ENCODE data around the gene STXBP5. TPM values are rescaled to one million over a fixed set of nuclear protein-coding genes. Genes with fewer than 3 reads are reported as not detected.

STXBP5 gene
- total RNA-seq, 1 donor from 2014 or later: 10.7 TPM

GRCh38 chr6:147281895-147282565 is 77.8 kb downstream of the STXBP5 start:
- TF ChIP-seq CTCF (conservative IDR thresholded peaks at IDR 0.05): no peak
- H3K27me3 Mint-ChIP-seq (ENCODE audit: low read depth): no peaks in the 10 kb centered on the region
- H3K4me3 Mint-ChIP-seq: no peak overlapping the region
- no peak overlapping the region for H3K27ac Mint-ChIP-seq (ENCODE audit: unreplicated experiment)
- H3K4me1 Mint-ChIP-seq: peaks cover 8% of the 10 kb centered on the region
- no peak for DNase-seq (ENCODE audit: low read depth, low spot score)
- peaks cover 33% of the 10 kb centered on the region for H3K36me3 Mint-ChIP-seq (ENCODE audit: low read depth)
- peaks cover 2% of the 10 kb centered on the region for H3K9me3 Mint-ChIP-seq

- Mint-ChIP-seq H3K27me3 (ENCODE audit: low read depth) (no peaks in the 10 kb centered on the region), H3K4me1 (peaks cover 8% of the 10 kb centered on the region), H3K27ac (ENCODE audit: unreplicated experiment) (peak overlapping the region; percentile 45), H3K4me3 (no peak overlapping the region), H3K36me3 (ENCODE audit: low read depth) (peaks cover 33% of the 10 kb centered on the region), H3K9me3 (peaks cover 2% of the 10 kb centered on the region)
- no peak for TF ChIP-seq CTCF (conservative IDR thresholded peaks at IDR 0.05)
- DNase-seq (ENCODE audit: low read depth, low spot score): no peak
Observed at GRCh38 chr6:147282566-147282959, 78.3 kb downstream of the STXBP5 start.

- peaks cover 13% of the 10 kb centered on the region for H3K4me1 Mint-ChIP-seq
- H3K9me3 Mint-ChIP-seq: peaks cover 2% of the 10 kb centered on the region
- peaks cover 38% of the 10 kb centered on the region for H3K36me3 Mint-ChIP-seq (ENCODE audit: low read depth)
- no peak for TF ChIP-seq CTCF (conservative IDR thresholded peaks at IDR 0.05)
- H3K4me3 Mint-ChIP-seq: no peak overlapping the region
- no peak overlapping the region for H3K27ac Mint-ChIP-seq (ENCODE audit: unreplicated experiment)
- no peaks in the 10 kb centered on the region for H3K27me3 Mint-ChIP-seq (ENCODE audit: low read depth)
- DNase-seq (ENCODE audit: low read depth, low spot score): no peak
Observed at GRCh38 chr6:147283460-147283859, 79.2 kb downstream of the STXBP5 start.

- Mint-ChIP-seq H3K4me1 (peaks cover 13% of the 10 kb centered on the region), H3K27ac (ENCODE audit: unreplicated experiment) (peak overlapping the region; percentile 2), H3K4me3 (no peak overlapping the region), H3K27me3 (ENCODE audit: low read depth) (no peaks in the 10 kb centered on the region), H3K36me3 (ENCODE audit: low read depth) (peaks cover 27% of the 10 kb centered on the region), H3K9me3 (no peaks in the 10 kb centered on the region)
- no peak for DNase-seq (ENCODE audit: low read depth, low spot score)
- TF ChIP-seq CTCF (conservative IDR thresholded peaks at IDR 0.05): peak; percentile 68
Observed at GRCh38 chr6:147285087-147285855, 81.1 kb downstream of the STXBP5 start.

GRCh38 chr6:147287869-147288271 is 83.7 kb downstream of the STXBP5 start:
- H3K4me3 Mint-ChIP-seq: no peak overlapping the region
- no peaks in the 10 kb centered on the region for H3K27me3 Mint-ChIP-seq (ENCODE audit: low read depth)
- H3K4me1 Mint-ChIP-seq: peaks cover 13% of the 10 kb centered on the region
- peaks cover 16% of the 10 kb centered on the region for H3K36me3 Mint-ChIP-seq (ENCODE audit: low read depth)
- TF ChIP-seq CTCF (conservative IDR thresholded peaks at IDR 0.05): no peak
- H3K27ac Mint-ChIP-seq (ENCODE audit: unreplicated experiment): peak overlapping the region; percentile 70
- no peaks in the 10 kb centered on the region for H3K9me3 Mint-ChIP-seq
- DNase-seq (ENCODE audit: low read depth, low spot score): no peak
